ENCODE data around the gene DDIT4L. TPM values are rescaled to one million over a fixed set of nuclear protein-coding genes. Genes with fewer than 3 reads are reported as not detected.

The DDIT4L gene
- not detected for total RNA-seq
- 0.05 TPM for total RNA-seq (2013)

- Histone ChIP-seq H3K4me3 (ENCODE audit: low read length) (peak within 1 kb of the TSS; percentile 6), H3K36me3 (ENCODE audit: control insufficient read depth, insufficient read depth, low read length) (no peaks in the 10 kb centered on the region), H3K27me3 (ENCODE audit: control insufficient read depth, insufficient read depth, low read length) (peaks cover 19% of the 10 kb centered on the region), H3K27ac (ENCODE audit: low read length) (no peak within 1 kb of the TSS), H3K4me1 (ENCODE audit: control insufficient read depth, insufficient read depth, low read length) (peaks cover 16% of the 10 kb centered on the region), H3K9me3 (ENCODE audit: control insufficient read depth, insufficient read depth, low read length) (no peaks in the 10 kb centered on the region)
- Mint-ChIP-seq H3K4me1 (peaks cover 17 to 19% of the 10 kb centered on the region in 2 donors), H3K4me3 (peak within 1 kb of the TSS; percentile 84), H3K27me3 (ENCODE audit: low read depth in 2 of 2) (peaks cover 32 to 64% of the 10 kb centered on the region in 2 donors), H3K9me3 (no peaks in the 10 kb centered on the region), H3K27ac (peak within 1 kb of the TSS in 1 of 2 donors; percentile 15), H3K36me3 (peaks cover 7% of the 10 kb centered on the region)
- intact Hi-C loops (cut with micrococcal nuclease) = no loop called here
- ATAC-seq = peak; percentile 70 to 80 (median 71)
- WGBS (ENCODE audit: insufficient coverage) = 3% methylated on average over 50 of the region's 51 CpGs
- DNase-seq = peak in 1 of 2 donors; percentile 28
- TF ChIP-seq, protein P1, sequence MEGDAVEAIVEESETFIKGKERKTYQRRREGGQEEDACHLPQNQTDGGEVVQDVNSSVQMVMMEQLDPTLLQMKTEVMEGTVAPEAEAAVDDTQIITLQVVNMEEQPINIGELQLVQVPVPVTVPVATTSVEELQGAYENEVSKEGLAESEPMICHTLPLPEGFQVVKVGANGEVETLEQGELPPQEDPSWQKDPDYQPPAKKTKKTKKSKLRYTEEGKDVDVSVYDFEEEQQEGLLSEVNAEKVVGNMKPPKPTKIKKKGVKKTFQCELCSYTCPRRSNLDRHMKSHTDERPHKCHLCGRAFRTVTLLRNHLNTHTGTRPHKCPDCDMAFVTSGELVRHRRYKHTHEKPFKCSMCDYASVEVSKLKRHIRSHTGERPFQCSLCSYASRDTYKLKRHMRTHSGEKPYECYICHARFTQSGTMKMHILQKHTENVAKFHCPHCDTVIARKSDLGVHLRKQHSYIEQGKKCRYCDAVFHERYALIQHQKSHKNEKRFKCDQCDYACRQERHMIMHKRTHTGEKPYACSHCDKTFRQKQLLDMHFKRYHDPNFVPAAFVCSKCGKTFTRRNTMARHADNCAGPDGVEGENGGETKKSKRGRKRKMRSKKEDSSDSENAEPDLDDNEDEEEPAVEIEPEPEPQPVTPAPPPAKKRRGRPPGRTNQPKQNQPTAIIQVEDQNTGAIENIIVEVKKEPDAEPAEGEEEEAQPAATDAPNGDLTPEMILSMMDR (IDR thresholded peaks at IDR 0.05) = no peak
These were observed at the start of gene DDIT4L for GRCh38 chr4:100189820-100190642. Gene DDIT4L, minus strand, starts transcription at chr4:100190468. Its CDS starts 485 bp downstream, at chr4:100189983.

DNA sequence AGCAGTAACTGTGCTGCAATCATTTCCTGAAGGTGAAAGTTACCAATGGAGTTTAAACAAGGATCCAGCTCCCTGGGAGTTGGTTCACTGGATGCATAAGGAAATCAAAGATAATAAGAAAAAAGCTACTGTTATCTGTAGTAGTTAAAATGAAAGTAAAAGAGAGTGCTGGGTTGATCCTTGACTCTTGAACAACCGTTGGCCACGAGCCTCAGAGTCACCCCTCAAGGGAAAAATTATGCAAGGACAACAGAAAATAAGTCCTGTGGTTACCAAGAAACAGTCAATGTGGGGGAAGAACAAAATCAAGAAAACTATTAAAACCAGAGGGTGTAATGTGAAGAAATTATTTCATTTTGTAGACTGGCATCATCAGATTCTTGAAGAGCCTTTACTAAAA is 49.7 kb upstream of the DDIT4L start:
- H3K36me3 Mint-ChIP-seq = no peaks in the 10 kb centered on the region
- peaks cover 0 to 10% of the 10 kb centered on the region in 2 donors for H3K27me3 Mint-ChIP-seq (ENCODE audit: low read depth in 2 of 2)
- 32% methylated on average over 2 of the region's 2 CpGs for WGBS (ENCODE audit: insufficient coverage)
- peaks cover 0 to 3% of the 10 kb centered on the region in 2 donors for H3K9me3 Mint-ChIP-seq
- no peak overlapping the region for H3K27ac Mint-ChIP-seq
- Histone ChIP-seq H3K9me3 (ENCODE audit: control insufficient read depth, insufficient read depth, low read length) (no peaks in the 10 kb centered on the region), H3K27ac (ENCODE audit: low read length) (no peak overlapping the region), H3K4me3 (ENCODE audit: low read length) (no peak overlapping the region), H3K36me3 (ENCODE audit: control insufficient read depth, insufficient read depth, low read length) (no peaks in the 10 kb centered on the region), H3K27me3 (ENCODE audit: control insufficient read depth, insufficient read depth, low read length) (no peaks in the 10 kb centered on the region), H3K4me1 (ENCODE audit: control insufficient read depth, insufficient read depth, low read length) (no peaks in the 10 kb centered on the region)
- TF ChIP-seq, protein P1 (IDR thresholded peaks at IDR 0.05) = no peak
- no peak overlapping the region for H3K4me3 Mint-ChIP-seq
- no peak for DNase-seq
- no peak for ATAC-seq
- peaks cover 0 to 6% of the 10 kb centered on the region in 2 donors for H3K4me1 Mint-ChIP-seq
- intact Hi-C loops (cut with micrococcal nuclease) = no loop called here

- H3K36me3 ChIP-seq (ENCODE audit: control insufficient read depth, insufficient read depth, low read length) = no peaks in the 10 kb centered on the region
- H3K9me3 ChIP-seq (ENCODE audit: control insufficient read depth, insufficient read depth, low read length) = peaks cover 22% of the 10 kb centered on the region
- Mint-ChIP-seq H3K4me3 (no peak overlapping the region), H3K4me1 (no peaks in the 10 kb centered on the region), H3K27ac (no peak overlapping the region), H3K36me3 (peaks cover 17% of the 10 kb centered on the region), H3K9me3 (peaks cover 12 to 15% of the 10 kb centered on the region in 2 donors), H3K27me3 (ENCODE audit: low read depth in 2 of 2) (peaks cover 3 to 8% of the 10 kb centered on the region in 2 donors)
- intact Hi-C loops (cut with micrococcal nuclease) = no loop called here
- no peak overlapping the region for H3K27ac ChIP-seq (ENCODE audit: low read length)
- H3K4me3 ChIP-seq (ENCODE audit: low read length) = no peak overlapping the region
- DNase-seq = no peak
- TF ChIP-seq, protein P1 (IDR thresholded peaks at IDR 0.05) = no peak
- no peaks in the 10 kb centered on the region for H3K4me1 ChIP-seq (ENCODE audit: control insufficient read depth, insufficient read depth, low read length)
- no peak for ATAC-seq
- H3K27me3 ChIP-seq (ENCODE audit: control insufficient read depth, insufficient read depth, low read length) = peaks cover 2% of the 10 kb centered on the region
These were observed 34.5 kb upstream of the DDIT4L start for GRCh38 chr4:100224721-100225120.
